Ureter (tissue), 1 donor: ENCODE results near the gene FAM163B. TPM values are rescaled to one million over a fixed set of nuclear protein-coding genes. Genes with fewer than 3 reads are reported as not detected.
"Not testable (repeated sequence)": the region's sequence is repeated elsewhere in the genome, so short reads cannot be mapped to it uniquely, and the experiment has no call there.

Source experiments
- DNase-seq: peaks from one replicate; pipeline ENCODE4 v3.0.0-alpha.2; 2020; ENCODE audit warnings: low spot score
- total RNA-seq: library from RNA; stranded (reverse); gene quantifications from one replicate; pipeline ENCODE4 v1.2.4, GENCODE V29; 2023
- donor health status: DM: yes; HTN: yes; CAD: no.

FAM163B gene
- total RNA-seq, 1 donor from 2014 or later, result not detected

- DNase-seq, result no peak
These were observed 31.0 kb upstream of the FAM163B start for GRCh38 chr9:133640160-133640559.

DNA sequence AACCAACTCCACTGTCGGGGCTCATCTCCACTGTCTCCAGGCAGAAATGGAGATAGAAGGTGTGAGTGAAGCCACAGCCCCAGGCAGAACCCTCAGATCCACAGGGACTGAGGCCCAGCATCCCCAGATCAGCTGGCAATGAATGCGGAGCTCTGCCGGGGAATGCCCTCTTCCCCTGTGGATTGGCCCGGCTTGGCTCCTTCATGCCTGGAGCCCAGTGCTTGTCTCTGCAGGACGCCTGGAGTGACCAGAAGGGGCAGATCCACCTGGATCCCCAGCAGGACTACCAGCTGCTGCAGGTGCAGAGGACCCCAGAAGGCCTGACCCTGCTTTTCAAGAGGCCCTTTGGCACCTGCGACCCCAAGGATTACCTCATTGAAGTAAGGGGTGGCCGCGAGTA, 30.4 kb upstream of the FAM163B start:
- DNase-seq, result no peak

GRCh38 chr9:133638711-133639110, 29.5 kb upstream of the FAM163B start:
- DNase-seq, result no peak

GRCh38 chr9:133638076-133638475, 28.9 kb upstream of the FAM163B start:
- DNase-seq, result no peak

DNA sequence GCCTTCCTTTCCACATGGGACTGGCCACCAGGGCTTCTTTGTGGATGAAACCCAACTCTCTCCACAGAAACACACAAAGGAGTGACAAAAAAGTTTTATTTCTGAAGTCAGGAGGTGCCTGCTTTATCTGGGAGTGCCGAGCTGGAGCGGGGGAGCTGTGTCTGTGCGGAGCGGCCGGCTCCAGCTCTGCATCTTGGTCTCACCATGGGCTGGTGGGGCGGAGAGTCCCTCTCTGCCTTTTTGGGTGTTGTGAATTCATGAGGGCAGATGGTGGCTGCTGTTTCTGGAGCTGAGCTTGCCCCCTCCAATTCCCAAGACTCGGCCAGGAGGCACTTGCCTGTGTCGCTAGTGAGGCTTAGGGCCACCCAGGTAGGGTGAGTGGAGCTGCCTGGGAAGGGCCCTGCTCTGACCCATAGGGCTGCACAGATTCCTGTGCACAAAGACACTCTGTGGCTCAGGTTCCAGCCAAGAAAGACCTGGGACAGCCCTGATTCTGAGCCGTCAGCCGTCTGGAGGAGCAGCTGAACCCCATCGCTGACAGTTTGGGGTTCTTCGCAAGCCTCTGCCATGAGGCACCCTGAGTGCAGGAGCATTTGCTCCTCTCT, 28.4 kb upstream of the FAM163B start:
- no peak for DNase-seq

DNA sequence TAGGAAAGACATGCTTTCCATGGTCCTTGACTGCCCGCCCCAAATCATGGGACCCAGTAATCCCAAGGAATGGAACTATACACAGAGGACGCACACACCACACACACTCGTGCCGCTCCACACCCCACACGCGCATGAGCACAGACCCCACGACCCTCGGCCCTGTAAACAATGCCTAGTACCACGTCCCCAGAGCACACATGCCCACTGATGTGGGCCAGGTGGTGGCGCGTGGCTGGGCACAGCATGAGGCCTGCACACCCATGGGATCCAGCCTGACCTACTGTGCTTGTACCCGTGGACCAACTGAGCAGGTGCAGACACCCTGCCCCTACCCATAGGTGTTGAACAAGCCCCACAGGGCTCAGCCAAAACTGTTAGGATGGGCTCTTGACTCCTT, 27.7 kb upstream of the FAM163B start:
- no peak for DNase-seq

- DNase-seq, result no peak
These were observed 26.6 kb upstream of the FAM163B start, which contains the start of gene DBH for GRCh38 chr9:133635533-133636531. Gene DBH, plus strand, starts transcription at chr9:133636363. Its CDS starts 9 bp downstream, at chr9:133636372.

- no peak for DNase-seq
These were observed 25.9 kb upstream of the FAM163B start for GRCh38 chr9:133635098-133635497.

DNA sequence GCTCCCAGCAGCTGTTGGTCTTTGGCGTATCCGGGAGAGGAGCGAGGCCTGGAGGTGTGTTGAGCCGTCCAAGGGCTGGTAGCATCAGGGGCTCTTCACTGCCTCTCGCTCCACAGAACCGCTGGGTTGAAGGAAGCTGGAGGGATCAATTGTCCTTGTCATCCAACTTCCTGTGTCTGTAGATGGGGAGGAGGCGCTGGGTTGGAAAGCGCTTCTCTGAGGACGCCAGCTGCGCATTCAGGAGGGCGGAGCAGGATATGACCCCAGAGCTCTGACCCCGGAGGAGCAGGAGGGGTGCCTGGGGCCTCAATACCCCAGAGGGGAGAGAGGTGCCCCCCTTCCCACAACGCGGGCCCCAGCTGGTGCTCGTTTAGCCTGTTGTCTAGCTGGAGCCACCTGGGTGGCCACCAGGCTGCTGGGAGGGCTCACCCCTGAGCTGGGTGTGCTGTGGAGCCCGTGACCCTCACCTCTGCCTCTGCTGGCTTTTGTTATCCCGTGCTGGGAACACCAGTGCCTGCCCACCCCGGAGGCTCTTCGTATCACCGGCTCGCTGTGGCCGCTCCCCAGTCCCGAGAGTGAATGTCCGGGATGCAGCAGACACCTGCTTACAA, 25.0 kb upstream of the FAM163B start:
- DNase-seq, result no peak

GRCh38 chr9:133633681-133634080, 24.5 kb upstream of the FAM163B start:
- DNase-seq, result no peak

DNA sequence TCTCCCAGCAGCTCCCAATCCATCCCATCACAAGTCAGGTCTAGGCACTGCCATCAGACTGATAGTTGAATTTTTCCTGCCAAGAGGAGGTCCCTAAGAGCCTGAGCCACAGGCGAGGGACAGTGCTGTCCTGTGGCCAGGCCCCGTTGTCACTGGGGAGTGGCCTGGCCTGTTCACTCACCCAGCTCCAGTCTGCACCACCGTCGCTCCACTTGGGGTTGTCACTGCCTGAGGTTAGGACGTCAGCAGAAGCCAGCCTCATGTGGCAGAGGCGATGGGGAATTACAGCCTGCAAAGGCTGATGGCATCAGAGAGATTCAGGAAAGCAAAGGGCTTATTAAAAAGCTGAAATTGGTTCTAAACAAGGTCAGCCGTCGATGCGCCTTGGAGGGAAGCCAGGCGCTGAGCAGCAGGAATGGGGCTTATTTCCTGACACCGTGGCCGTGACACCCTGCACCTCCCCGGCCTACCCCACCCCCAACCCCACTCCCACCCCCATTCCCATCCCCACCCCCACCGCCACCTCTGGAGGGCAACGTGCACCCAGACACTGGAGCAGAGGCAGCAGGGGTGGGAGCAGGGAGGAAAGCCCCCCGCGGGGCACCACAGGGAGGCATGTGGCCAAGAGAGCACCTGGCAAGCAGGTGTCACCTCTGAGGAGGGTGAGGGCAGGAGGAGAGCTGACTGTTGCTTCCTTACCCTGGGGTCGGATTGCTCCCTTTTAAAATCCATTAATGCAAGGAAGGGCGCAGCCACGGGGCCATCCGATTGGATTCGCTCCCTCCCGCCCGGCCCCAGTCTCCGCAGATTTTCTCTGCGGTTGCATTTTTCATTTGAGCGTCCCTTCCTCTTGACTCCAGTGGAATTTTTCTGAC, 23.9 kb upstream of the FAM163B start:
- no peak for DNase-seq

DNA sequence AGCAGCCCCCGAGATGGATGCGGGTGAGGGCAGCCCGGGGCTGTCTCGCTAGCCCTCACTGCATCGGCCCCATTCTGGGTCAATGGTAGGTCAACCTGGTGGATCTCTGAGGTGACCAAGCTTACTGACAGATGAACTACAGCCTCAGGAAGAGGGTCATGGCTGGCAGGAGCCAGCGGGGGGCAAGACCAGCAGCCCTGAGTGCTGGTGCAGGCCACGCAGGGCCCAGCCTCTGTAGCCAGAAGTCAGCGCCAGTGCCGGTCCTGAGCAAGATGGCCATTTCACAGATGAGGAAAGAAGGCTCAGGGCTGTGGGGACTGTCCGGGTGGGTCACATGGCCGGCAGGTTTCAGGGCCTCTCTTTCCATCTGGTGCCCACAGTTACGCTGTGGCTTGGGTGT, 21.9 kb upstream of the FAM163B start:
- DNase-seq, result no peak

- DNase-seq, result no peak
These were observed 20.3 kb upstream of the FAM163B start for GRCh38 chr9:133629221-133630110.

DNA sequence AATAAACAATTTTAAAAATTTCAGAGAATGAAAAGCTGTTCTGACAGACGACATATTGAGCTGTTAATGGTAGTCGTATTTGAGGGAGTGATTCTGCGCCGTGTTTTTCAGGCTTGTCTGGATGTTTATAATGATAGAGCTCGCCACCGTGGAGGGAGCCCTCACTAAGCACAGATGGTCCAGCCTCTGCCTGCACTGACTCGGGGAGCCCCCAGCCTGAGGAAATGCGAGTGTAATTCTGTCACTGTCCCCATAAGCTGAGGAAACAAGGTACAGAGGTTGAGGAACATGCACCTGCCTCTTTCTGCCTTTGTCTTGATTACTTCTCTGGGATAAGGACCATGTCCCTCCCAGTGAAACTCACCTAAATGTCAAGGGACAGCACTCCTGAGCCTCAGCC, 19.6 kb upstream of the FAM163B start:
- no peak for DNase-seq

DNA sequence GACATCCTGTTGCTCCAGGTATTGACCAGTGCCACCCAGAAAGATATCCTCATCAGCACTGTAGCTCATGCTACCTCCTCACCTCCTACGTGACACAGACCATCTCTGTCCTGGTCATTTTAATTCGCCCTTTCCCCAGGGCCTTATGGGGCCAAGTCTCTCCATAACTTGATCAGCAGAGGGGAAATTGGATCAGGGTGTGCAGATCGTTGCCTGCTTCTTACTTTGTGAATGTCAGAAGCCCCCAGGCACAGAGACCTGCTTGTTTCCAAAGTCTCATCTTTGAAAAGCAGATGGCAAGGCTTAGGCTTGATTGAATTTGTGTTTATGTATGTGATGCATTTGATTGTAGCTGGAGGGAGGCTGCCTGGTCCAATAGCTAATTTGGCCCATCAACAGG, 18.2 kb upstream of the FAM163B start:
- no peak for DNase-seq

- not testable (repeated sequence) for DNase-seq
These were observed 16.8 kb upstream of the FAM163B start for GRCh38 chr9:133626008-133626407.

DNA sequence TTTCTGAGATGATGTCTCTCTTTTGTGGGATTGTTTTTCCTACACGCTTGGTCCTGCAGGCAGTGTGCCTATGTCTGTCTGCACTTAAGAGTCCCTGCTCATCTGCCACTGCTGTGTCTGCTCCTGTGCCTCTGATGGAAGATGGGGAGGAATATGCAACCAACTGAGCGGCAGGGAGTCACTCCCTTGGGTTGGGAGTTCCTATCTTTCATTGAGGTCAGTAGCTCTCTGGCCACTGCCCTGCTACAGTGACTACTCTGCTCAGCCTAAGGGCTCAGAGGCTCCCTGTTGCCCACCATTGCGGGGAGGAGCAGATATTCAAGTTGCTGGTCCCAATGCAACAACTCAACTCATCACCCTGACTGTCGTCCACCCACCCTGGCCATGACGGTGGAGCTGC, 13.4 kb upstream of the FAM163B start:
- DNase-seq, result no peak

DNA sequence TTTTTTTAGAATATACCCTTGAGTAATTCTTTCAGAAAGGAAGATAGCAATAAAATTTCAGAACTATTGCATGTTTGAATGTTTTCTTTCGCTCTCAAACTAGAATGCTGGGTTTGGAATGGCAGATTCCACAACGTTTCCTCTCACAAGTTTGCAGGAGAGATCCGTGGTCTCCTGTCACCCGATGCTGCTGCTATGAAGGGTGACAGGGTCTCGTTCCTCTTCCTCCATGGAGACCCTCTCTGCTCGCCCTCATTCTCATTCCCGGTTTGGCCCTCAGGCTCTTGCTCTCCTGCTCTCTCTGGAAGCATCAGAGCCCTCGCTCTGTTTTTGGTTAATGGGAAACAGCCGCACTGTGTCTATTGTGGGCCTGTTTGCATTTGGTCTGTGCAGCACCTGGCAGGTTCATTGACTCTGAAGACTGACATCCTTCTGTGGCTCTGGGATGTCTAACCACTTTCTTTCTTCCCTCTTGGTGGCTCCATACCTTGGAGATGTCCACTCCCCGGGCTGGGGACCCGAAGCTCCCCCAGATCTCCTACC, 12.6 kb upstream of the FAM163B start:
- DNase-seq, result no peak

GRCh38 chr9:133619791-133620190, 10.6 kb upstream of the FAM163B start:
- peak; percentile 54 for DNase-seq

- no peak for DNase-seq
These were observed 9.5 kb upstream of the FAM163B start for GRCh38 chr9:133618726-133619125.
